Stimulated activated CD4-positive, alpha-beta T cell treated with anti-CD3 and anti-CD28 coated beads, Interleukin-1b, Interleukin-23, amount 100 ng/mL, for 1 hour (primary cell): ENCODE data around the gene SCN1B.
"Not testable (repeated sequence)": the region's sequence is repeated elsewhere in the genome, so short reads cannot be mapped to it uniquely, and the experiment has no call there.

Experiments
- DNase-seq, 2 donors: peaks; one replicate each; pipeline ENCODE4 v3.0.0-alpha.2; 2020; ENCODE audit warnings: low read depth in 2 of 2

The SCN1B gene

GRCh38 chr19:35000647-35001501 lies 29.4 kb upstream of the SCN1B start:
- DNase-seq = peak; percentile 25 to 29

GRCh38 chr19:35002037-35002535 lies 28.2 kb upstream of the SCN1B start:
- no peak for DNase-seq

DNA sequence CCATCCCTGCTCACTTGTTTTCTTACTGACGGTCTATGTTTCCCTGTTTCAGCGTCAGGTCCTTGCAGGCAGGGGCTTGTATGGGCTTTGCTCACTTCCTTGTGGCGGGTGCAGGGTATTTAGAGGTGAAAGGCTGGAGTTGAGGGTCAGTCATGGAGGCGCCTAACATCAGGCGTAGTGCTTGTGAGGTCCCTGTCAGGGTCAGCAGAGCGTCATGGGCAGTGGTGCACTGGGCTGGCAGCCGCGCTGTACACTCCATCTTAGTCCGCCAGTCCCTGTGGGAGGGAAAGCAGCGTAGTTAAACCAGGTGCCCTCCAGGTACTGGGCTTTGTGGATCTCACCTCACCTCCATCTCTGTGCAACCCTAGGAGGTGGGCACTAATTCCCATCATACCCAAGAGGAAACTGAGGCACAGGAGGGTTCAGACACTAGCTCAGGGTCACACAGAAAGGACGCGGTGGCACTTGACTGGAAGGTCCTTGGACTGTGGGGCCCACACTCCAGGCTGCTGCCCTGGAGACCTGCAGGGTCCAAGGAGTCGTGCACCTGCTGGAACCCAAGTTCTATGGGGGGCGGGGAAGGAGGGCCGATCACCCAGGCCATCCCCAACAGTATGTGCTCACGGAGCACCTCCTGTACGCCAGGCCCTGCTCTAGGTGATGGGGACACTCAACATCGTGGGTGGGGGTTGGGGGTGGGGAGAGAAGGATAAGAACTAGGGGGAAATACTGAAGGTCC lies 25.6 kb upstream of the SCN1B start:
- DNase-seq = no peak

DNA sequence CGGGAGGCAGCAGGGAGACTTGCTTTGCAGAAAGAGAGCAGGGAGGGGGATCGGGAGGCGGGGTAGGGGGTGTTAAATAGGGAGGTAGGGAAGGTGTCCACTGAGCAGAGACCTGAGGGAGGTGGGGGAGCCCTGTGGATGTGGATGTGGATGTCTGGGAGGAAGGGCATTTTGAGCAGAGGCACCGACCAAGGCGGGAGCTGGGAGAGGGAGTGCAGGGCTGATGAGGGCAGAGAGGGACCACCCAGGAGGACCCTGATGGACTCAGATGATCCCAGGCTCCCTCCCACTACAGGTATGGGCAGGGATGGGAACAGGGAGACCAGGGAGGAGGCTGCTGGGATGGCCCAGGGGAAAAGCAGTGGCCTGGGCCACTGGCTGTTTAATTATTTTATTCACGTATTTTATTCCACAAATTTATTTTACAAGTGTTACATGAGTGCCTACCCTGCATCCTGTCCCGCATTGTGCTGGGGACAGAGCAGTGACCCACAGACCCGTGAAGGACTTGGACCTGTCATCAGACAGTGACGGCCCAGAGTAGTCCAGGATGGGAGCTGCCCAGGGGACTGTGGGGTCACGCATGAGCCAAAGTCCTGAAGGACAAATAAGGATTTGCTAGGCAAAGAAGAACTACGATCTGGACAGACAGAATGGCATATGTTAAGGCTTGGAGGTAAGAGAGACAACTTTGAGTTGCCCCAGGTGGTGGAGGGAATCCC lies 24.9 kb upstream of the SCN1B start:
- DNase-seq = no peak

- DNase-seq = not testable (repeated sequence)
These were observed 24.3 kb upstream of the SCN1B start for GRCh38 chr19:35006007-35006341.

GRCh38 chr19:35006342-35006998 lies 23.8 kb upstream of the SCN1B start:
- no peak for DNase-seq

GRCh38 chr19:35006999-35007365 lies 23.3 kb upstream of the SCN1B start:
- no peak for DNase-seq

- not testable (repeated sequence) for DNase-seq
These were observed 22.8 kb upstream of the SCN1B start for GRCh38 chr19:35007427-35007826.

DNA sequence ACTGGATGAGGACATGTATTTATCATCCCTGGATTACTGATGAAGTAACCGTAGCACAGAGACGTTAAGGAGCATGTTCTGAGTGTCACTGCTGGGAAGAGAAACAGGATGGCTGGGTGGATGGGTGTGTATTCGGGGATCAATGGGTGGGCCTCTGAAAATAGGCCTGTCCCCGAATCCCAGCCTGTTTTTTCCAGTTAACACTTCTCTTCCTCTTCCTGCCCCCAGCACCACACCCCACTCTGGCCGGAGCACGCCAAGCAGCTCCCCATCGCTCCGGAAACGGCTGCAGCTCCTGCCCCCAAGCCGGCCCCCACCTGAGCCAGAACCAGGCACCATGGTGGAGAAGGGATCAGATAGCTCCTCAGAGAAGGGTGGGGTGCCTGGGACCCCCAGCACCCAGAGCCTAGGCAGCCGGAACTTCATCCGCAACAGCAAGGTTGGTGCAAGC lies 21.4 kb upstream of the SCN1B start:
- DNase-seq = no peak

DNA sequence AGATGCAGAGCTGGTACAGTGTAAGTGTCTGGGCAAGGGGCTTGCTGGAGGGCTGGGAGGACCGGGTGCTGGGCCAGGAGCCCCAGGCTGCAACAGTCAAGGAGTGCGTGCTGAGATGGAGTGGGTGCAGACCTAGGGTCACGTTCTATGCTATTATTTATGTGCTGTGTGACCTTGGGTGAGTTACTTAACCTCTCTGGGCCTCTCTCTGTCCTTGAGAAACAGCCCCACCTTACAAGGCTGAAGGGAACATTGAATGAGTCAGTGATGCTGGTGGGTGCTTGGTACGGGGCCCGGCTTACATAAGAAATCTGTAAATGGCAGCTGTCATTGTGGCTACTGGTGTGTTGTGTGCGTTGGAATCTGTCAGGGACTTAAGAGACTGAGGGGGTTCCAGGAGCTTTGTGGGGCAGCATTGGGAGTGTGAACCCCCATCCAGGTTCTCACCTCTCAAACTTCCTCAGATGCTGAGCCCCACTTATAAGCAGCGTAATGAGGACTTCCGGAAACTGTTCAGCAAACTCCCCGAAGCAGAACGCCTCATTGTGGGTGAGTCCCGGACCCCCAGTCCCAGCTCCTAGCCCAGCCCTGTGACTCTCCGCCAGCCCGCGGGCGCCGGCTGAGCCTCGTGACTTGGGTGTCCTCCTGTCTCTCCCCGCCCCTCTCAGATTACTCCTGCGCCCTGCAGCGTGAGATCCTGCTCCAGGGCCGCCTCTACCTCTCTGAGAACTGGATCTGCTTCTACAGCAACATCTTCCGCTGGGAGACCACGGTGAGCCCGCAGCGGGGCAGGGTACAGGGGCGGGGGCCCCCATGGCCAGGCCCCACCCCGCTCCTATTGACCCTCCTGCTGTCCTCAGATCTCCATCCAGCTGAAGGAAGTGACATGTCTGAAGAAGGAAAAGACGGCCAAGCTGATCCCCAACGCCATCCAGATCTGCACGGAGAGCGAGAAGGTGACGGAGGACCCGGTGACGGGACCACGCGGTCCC lies 20.6 kb upstream of the SCN1B start:
- no peak for DNase-seq

- DNase-seq = no peak
These were observed 19.1 kb upstream of the SCN1B start for GRCh38 chr19:35011091-35011689.

GRCh38 chr19:35011737-35012682 lies 18.3 kb upstream of the SCN1B start:
- no peak for DNase-seq

GRCh38 chr19:35013041-35013819 lies 17.0 kb upstream of the SCN1B start:
- DNase-seq = peak; percentile 65 to 77

- DNase-seq = peak in 1 of 2 donors; percentile 41
These were observed 16.2 kb upstream of the SCN1B start for GRCh38 chr19:35013820-35014754.

DNA sequence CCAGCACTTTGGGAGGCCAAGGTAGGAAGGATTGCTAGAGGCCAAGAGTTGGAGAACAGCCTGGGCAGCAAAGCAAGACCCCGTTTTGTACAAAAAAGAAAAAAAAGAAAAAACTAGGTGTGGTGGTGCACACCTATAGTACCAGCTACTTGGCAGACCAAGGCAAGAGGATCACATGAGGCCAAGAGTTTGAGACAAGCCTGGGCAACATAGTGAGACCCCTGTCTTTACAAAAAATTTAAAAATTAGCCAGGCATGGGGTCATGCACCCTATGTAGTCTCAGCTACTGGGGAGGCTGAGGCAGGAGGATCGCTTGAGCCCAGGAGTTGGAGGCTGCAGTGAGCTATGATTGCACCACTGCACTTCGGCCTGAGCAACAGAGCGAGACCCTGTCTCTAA lies 15.5 kb upstream of the SCN1B start:
- DNase-seq = not testable (repeated sequence)

DNA sequence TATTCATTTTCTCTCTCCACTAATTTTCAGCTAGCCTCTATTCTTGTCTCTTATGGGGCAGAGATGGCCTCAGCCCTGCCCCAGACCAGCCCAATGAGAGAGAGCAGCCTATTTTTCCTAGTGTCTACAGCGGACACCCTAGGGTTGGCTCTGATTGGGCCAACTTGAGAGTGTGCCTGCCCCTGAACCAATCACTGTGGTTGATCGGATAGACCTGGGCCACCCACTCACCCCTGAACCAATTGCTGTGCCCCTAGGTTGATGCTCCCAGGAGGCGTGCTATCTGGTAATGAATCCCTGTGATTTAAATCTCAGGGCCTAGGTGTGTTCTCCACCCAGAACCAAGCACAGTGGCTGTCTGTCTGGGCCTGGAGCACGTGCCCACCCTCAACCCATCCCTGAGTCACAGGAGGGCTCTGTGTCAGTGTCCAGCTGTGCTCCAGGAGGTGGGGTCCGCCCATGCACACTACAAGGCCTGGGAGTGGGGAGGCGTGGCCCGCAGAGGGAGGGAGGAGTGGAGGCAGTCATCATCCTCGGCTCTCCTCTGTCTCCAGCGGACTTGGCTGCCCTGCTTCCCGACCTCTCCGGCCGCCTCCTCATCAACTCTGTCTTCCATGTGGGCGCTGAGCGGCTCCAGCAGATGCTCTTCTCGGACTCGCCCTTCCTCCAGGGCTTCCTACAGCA lies 14.9 kb upstream of the SCN1B start:
- DNase-seq = no peak
